Measurements from ENCODE around the gene DGKE.

DNA sequence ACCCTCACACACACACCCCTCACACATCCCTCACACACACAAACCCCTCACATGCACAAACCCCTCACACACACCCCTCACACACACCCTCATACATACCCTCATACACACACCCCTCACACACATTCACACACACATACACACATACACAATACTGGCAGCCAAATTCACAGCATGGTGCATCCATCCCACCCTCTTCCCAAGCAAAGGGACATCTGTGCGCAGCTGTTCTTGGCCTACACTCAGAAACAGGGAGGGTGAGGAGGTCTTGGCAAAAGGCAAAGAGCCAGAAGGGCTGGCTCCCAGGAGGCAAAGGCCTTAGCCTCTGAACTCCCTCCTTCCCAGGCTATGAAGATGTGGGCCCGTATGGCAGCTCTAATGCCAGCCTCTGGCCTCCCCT lies 23.6 kb upstream of the DGKE start:
- TF ChIP-seq CTCF (IDR thresholded peaks at IDR 0.05; ENCODE audit: control extremely low read depth in 1 of 3, insufficient read depth in 1 of 3, low read depth in 1 of 3, low read length in 3 of 3) (no peak), SP2 (IDR thresholded peaks at IDR 0.05; ENCODE audit: low read length) (no peak), EZH2 (IDR thresholded peaks at IDR 0.05; ENCODE audit: low read depth, low read length, severe bottlenecking) (no peak), POLR2A (IDR thresholded peaks at IDR 0.05; ENCODE audit: control extremely low read depth in 1 of 2, low read depth in 2 of 2, low read length in 2 of 2) (no peak), JUN (IDR thresholded peaks at IDR 0.05; ENCODE audit: low read depth, low read length) (no peak), ZNF274 (IDR thresholded peaks at IDR 0.05; ENCODE audit: borderline replicate concordance, extremely low read depth, low read length) (no peak), HDAC6 (IDR thresholded peaks at IDR 0.05; ENCODE audit: low read depth, low read length) (no peak)
- TF ChIP-seq, protein P1, sequence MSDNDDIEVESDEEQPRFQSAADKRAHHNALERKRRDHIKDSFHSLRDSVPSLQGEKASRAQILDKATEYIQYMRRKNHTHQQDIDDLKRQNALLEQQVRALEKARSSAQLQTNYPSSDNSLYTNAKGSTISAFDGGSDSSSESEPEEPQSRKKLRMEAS (IDR thresholded peaks at IDR 0.05), result no peak
- TF ChIP-seq, protein P2, sequence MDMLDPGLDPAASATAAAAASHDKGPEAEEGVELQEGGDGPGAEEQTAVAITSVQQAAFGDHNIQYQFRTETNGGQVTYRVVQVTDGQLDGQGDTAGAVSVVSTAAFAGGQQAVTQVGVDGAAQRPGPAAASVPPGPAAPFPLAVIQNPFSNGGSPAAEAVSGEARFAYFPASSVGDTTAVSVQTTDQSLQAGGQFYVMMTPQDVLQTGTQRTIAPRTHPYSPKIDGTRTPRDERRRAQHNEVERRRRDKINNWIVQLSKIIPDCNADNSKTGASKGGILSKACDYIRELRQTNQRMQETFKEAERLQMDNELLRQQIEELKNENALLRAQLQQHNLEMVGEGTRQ (IDR thresholded peaks at IDR 0.05; ENCODE audit: low read length), result no peak
